ENCODE results near the gene SOCS7.

The SOCS7 gene

DNA sequence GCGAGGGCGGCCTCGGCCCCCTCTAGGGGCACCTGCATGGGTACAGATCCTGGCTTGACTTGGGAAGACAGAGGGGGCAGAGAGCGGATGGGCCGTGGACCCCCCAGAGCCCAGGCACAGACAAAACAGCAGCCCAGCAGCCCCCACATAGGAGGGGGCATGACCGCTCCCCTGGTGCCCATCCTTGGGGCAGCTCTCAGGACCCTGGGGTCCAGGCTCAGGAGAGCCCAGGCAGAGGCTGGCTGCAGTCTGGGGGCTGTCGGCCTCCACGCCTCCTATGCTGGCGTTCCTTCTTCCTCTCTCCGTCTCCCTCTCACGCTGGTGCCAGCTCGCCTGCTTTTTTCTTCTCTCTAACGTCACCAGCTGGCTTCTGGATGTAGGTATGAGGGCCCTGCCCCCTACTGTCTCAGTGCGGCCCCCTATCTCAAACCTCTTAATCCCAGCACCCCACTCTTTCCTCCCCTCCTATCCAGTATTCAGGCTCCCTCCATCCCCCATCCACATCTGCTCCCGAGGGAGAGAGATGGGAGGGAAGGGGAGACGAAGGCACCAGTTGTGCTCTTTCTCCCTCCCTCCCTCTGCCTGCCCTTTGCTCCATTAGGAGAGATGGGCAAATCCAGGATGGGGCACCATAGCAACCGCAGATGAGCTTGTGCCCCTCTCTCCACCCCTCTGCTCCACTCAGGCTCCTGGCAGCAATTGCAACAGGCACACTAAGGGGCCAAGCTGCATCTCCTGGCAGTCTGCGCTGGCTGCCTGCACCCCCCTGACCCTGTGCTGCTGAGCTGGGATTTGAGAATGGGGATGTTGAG lies 7.8 kb upstream of the SOCS7 start, which contains the start of gene GPR179:
Gene GPR179, minus strand, starts transcription at position 349 of the 812 bp plus-strand sequence. Its CDS starts 167 bp downstream, at position 182.
- no peak for TF ChIP-seq CTCF (IDR thresholded peaks at IDR 0.05; ENCODE audit: low read depth, low read length)
- in situ Hi-C loops (cut with HindIII; ENCODE audit: low sequenced_read_pairs), result no loop called here
- DNase-seq (ENCODE audit: low read depth, low spot score), result no peak
- H3K4me3 ChIP-seq (ENCODE audit: low read depth, low read length), result no peak within 1 kb of the TSS

DNA sequence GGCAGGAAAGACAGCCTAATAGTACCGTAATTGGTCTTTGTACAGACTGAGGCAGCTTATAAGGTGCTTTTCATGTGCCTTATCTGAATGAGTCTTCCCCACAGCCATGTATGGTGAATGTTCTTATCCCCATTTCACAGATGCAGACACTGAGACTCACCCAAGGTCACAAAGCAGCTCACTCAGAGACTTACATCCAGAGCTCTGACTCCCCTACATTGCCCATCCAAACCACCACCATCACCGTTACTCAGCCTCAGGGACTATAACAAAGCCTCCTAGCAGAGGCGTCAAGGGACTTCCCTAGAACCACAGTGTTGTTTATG lies 7.3 kb upstream of the SOCS7 start:
- no peak overlapping the region for H3K4me3 ChIP-seq (ENCODE audit: low read depth, low read length)
- in situ Hi-C loops (cut with HindIII; ENCODE audit: low sequenced_read_pairs), result no loop called here
- no peak for DNase-seq (ENCODE audit: low read depth, low spot score)
- TF ChIP-seq CTCF (IDR thresholded peaks at IDR 0.05; ENCODE audit: low read depth, low read length), result no peak

DNA sequence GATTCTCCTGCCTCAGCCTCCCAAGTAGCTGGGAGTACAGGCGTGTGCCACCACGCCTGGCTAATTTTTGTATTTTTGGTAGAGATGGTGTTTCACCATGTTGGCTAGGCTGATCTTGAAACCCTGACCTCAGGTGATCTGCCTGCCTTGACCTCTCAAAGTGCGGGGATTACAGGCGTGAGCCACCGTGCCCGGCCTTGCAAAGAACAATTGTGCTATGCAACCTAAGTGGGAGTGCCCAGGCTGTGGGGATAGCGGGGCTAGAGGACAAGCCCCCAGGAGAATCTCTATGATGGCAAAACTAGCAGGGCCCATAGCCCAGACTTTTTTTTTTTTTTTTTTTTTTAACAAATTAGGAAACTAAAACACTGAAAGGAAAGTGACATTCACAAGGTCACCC lies 5.9 kb upstream of the SOCS7 start:
- no peak overlapping the region for H3K4me3 ChIP-seq (ENCODE audit: low read depth, low read length)
- TF ChIP-seq CTCF (IDR thresholded peaks at IDR 0.05; ENCODE audit: low read depth, low read length), result no peak
- no peak for DNase-seq (ENCODE audit: low read depth, low spot score)
- in situ Hi-C loops (cut with HindIII; ENCODE audit: low sequenced_read_pairs), result no loop called here

- in situ Hi-C loops (cut with HindIII; ENCODE audit: low sequenced_read_pairs), result no loop called here
- H3K4me3 ChIP-seq (ENCODE audit: low read depth, low read length), result no peak overlapping the region
- peak; percentile 99 for TF ChIP-seq CTCF (IDR thresholded peaks at IDR 0.05; ENCODE audit: low read depth, low read length)
- DNase-seq (ENCODE audit: low read depth, low spot score), result peak; percentile 81
These were observed 2.4 kb upstream of the SOCS7 start for GRCh38 chr17:38349097-38349730.

- no peak for DNase-seq (ENCODE audit: low read depth, low spot score)
- no peak for TF ChIP-seq CTCF (IDR thresholded peaks at IDR 0.05; ENCODE audit: low read depth, low read length)
- in situ Hi-C loops (cut with HindIII; ENCODE audit: low sequenced_read_pairs), result no loop called here
- no peak overlapping the region for H3K4me3 ChIP-seq (ENCODE audit: low read depth, low read length)
These were observed 1.6 kb upstream of the SOCS7 start for GRCh38 chr17:38350035-38350434.

GRCh38 chr17:38352245-38353085 lies 821 bp downstream of the SOCS7 start:
- in situ Hi-C loops (cut with HindIII; ENCODE audit: low sequenced_read_pairs), result no loop called here
- no peak for TF ChIP-seq CTCF (IDR thresholded peaks at IDR 0.05; ENCODE audit: low read depth, low read length)
- peak; percentile 23 for DNase-seq (ENCODE audit: low read depth, low spot score)
- H3K4me3 ChIP-seq (ENCODE audit: low read depth, low read length), result peak overlapping the region; percentile 72
